ENCODE data around the gene RASA3.

DNA sequence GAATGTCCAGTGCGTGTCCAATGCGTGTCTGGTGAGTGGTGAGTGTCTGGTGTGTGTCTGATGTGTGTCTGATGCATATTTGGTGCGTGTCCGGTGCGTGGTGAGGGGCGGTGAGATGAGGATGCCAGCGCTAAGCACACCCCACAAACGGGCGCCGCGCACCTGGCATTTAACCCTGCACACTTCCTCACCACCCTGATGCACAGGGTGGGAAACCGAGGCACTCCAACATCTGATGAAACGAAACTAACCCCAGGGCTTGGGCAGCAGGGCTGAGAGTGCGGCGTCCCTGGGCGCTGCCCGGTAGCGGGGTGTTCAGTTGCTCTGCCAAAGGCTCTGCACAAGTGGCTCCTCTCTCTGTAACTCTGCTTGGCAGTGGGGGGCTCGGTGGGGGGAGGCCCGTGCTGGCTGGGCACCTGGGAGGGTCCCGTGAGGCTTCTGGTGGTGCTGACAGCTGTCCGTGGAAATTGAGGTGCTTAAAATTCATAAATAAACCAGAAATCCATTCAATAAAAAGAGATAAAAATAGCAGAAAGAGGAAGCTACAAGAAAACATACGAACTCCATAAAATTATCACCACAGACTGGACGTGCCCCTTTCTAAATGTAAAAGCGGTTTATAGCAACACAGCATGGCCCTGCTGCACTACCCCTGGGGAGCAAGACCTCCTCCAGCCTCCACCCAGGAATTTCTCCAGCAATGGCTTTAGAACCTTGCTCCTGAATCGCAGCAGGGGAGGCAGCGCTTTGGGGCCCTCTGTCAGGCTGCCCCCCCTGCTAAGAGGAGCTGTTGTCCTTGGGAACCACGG, 76.0 kb downstream of the RASA3 start:
- TF ChIP-seq, protein P1, sequence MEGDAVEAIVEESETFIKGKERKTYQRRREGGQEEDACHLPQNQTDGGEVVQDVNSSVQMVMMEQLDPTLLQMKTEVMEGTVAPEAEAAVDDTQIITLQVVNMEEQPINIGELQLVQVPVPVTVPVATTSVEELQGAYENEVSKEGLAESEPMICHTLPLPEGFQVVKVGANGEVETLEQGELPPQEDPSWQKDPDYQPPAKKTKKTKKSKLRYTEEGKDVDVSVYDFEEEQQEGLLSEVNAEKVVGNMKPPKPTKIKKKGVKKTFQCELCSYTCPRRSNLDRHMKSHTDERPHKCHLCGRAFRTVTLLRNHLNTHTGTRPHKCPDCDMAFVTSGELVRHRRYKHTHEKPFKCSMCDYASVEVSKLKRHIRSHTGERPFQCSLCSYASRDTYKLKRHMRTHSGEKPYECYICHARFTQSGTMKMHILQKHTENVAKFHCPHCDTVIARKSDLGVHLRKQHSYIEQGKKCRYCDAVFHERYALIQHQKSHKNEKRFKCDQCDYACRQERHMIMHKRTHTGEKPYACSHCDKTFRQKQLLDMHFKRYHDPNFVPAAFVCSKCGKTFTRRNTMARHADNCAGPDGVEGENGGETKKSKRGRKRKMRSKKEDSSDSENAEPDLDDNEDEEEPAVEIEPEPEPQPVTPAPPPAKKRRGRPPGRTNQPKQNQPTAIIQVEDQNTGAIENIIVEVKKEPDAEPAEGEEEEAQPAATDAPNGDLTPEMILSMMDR (IDR thresholded peaks at IDR 0.05; ENCODE audit: insufficient read depth, low read depth, low read length), result no peak
- no peak for TF ChIP-seq EZH2 (IDR thresholded peaks at IDR 0.05; ENCODE audit: insufficient read depth, low read length)

Data from astrocyte (in vitro differentiated cells and primary cell).